Natural killer cell (primary cell): ENCODE results near the gene VDAC1. TPM values are rescaled to one million over a fixed set of nuclear protein-coding genes. Genes with fewer than 3 reads are reported as not detected.

Experiments used
- ATAC-seq, 3 donors: fragments of 150-1000 bp in 2 of 3; fragments of 200-7000 bp in 1 of 3; cut with Tn5 transposase; 1 replicate in 1 of 3; 2 replicates in 2 of 3; pipeline ENCODE4 v1.10.0; 2021; ENCODE audit warnings: mild to moderate bottlenecking in 2 of 3, moderate library complexity in 2 of 3
- DNase-seq, 2 donors: peaks; one replicate each; pipeline versions ENCODE4 v3.0.0 to v3.0.0-alpha.2; 2013 to 2021; ENCODE audit warnings: mixed read lengths in 1 of 2
- H3K27ac ChIP-seq: one replicate; pipeline ENCODE4 v1.5.1; 2013; ENCODE audit warnings: mild to moderate bottlenecking, low read length
- H3K27me3 ChIP-seq: one replicate; pipeline ENCODE4 v1.6.1; 2013; ENCODE audit warnings: low read length; ENCODE audit not compliant: control insufficient read depth, insufficient read depth
- H3K36me3 ChIP-seq: one replicate; pipeline ENCODE4 v1.6.1; 2013; ENCODE audit warnings: low read length; ENCODE audit not compliant: control insufficient read depth, insufficient read depth
- H3K4me1 ChIP-seq: one replicate; pipeline ENCODE4 v1.6.1; 2013; ENCODE audit warnings: low read length; ENCODE audit not compliant: control insufficient read depth, insufficient read depth
- H3K4me3 ChIP-seq: one replicate; pipeline ENCODE4 v1.5.1; 2013; ENCODE audit warnings: low read length
- H3K9me3 ChIP-seq: one replicate; pipeline ENCODE4 v1.6.1; 2013; ENCODE audit warnings: low read length; ENCODE audit not compliant: control insufficient read depth, insufficient read depth
- H3K27ac Mint-ChIP-seq, 2 donors: one replicate each; pipeline ENCODE4 v1.8.0; 2022; ENCODE audit warnings: mild to moderate bottlenecking in 2 of 2, mixed read lengths in 2 of 2, moderate library complexity in 1 of 2
- H3K27me3 Mint-ChIP-seq, 2 donors: one replicate each; pipeline ENCODE4 v1.8.0; 2022; ENCODE audit warnings: low read depth in 2 of 2, mixed read lengths in 2 of 2
- H3K36me3 Mint-ChIP-seq: one replicate; pipeline ENCODE4 v1.8.0; 2022; ENCODE audit warnings: mixed read lengths
- H3K4me1 Mint-ChIP-seq, 2 donors: one replicate each; pipeline ENCODE4 v1.8.0; 2022; ENCODE audit warnings: mixed read lengths in 2 of 2
- H3K4me3 Mint-ChIP-seq: one replicate; pipeline ENCODE4 v1.8.0; 2022; ENCODE audit warnings: mild to moderate bottlenecking, moderate library complexity, mixed read lengths
- H3K9me3 Mint-ChIP-seq, 2 donors: one replicate each; pipeline ENCODE4 v1.8.0; 2022; ENCODE audit warnings: mixed read lengths in 2 of 2
- WGBS: methylation state at CpG from one replicate; pipeline ENCODE4 v1.1.7; 2013; ENCODE audit warnings: missing lambda C conversion rate; ENCODE audit not compliant: insufficient coverage; 5-methylcytosine and 5-hydroxymethylcytosine counted together
- intact Hi-C: fragments of 100-400 bp; cut with micrococcal nuclease; formaldehyde crosslinking; loops from one replicate; pipeline ENCODE4 v1.14.2; 2022
- total RNA-seq, 4 donors: library from RNA; stranded (reverse); fragments of 120-200 nt in 1 of 4; gene quantifications; one replicate each; pipeline versions ENCODE4 v1.2.3 to v1.2.4, GENCODE V29; 2013 to 2022
- TF ChIP-seq, protein P1 (sequence below): fragments of 200-600 bp; IDR thresholded peaks from one replicate; pipeline ENCODE4 v1.8.0; 2022; ENCODE audit warnings: antibody characterized with exemption

VDAC1 gene
- total RNA-seq, 3 donors from 2014 or later (not counting 1 experiment from before 2014, with no cell fraction given): 54.0 to 63.3 (median 60.2) TPM

DNA sequence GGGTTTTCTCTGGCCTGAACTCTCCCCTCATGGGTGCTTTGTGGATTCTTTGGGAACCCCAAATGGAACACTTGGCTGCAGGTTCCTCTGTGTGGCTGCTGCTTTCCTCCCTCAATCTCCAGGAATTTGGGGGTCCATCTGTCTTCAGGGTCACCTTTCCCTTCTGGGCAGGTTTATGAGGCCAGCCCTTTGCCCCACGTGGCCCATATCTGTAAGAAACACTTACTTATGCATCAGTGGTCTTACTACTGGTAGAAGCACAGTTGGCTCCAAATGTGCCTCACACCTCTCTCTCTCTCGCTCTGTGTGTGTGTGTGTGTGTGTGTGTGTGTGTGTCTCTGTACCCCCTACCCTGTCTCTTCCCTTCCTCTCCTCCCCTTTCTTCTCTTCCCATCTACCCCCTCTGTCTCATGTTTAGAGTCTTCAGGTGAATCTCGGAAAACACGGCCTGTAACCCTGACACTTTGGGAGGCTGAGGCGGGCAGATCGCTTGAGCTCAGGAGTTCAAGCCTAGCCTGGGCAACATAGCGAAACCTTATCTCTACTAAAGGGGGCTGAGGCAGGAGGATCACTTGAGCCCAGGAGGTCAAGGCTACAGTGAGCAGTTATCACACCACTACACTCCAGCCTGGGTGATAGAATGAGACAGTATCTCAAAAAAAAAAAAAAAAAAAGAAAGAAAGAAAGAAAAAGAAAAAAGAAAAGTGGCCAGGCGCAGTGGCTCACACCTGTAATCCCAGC, 63.1 kb downstream of the VDAC1 start:
- no peaks in the 10 kb centered on the region for H3K36me3 Mint-ChIP-seq
- H3K4me3 Mint-ChIP-seq: no peak overlapping the region
- 85% methylated on average over 7 of the region's 8 CpGs for WGBS
- no peak for DNase-seq
- H3K4me3 ChIP-seq: no peak overlapping the region
- no peaks in the 10 kb centered on the region for H3K4me1 ChIP-seq
- H3K27ac ChIP-seq: no peak overlapping the region
- H3K27ac Mint-ChIP-seq: no peak overlapping the region
- no peaks in the 10 kb centered on the region for H3K36me3 ChIP-seq
- no peaks in the 10 kb centered on the region for H3K9me3 ChIP-seq
- H3K27me3 ChIP-seq: no peaks in the 10 kb centered on the region
- intact Hi-C loops: no loop called here
- ATAC-seq: no peak
- no peaks in the 10 kb centered on the region for H3K4me1 Mint-ChIP-seq
- H3K27me3 Mint-ChIP-seq: no peaks in the 10 kb centered on the region
- H3K9me3 Mint-ChIP-seq: no peaks in the 10 kb centered on the region
- TF ChIP-seq, protein P1, sequence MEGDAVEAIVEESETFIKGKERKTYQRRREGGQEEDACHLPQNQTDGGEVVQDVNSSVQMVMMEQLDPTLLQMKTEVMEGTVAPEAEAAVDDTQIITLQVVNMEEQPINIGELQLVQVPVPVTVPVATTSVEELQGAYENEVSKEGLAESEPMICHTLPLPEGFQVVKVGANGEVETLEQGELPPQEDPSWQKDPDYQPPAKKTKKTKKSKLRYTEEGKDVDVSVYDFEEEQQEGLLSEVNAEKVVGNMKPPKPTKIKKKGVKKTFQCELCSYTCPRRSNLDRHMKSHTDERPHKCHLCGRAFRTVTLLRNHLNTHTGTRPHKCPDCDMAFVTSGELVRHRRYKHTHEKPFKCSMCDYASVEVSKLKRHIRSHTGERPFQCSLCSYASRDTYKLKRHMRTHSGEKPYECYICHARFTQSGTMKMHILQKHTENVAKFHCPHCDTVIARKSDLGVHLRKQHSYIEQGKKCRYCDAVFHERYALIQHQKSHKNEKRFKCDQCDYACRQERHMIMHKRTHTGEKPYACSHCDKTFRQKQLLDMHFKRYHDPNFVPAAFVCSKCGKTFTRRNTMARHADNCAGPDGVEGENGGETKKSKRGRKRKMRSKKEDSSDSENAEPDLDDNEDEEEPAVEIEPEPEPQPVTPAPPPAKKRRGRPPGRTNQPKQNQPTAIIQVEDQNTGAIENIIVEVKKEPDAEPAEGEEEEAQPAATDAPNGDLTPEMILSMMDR: no peak

DNA sequence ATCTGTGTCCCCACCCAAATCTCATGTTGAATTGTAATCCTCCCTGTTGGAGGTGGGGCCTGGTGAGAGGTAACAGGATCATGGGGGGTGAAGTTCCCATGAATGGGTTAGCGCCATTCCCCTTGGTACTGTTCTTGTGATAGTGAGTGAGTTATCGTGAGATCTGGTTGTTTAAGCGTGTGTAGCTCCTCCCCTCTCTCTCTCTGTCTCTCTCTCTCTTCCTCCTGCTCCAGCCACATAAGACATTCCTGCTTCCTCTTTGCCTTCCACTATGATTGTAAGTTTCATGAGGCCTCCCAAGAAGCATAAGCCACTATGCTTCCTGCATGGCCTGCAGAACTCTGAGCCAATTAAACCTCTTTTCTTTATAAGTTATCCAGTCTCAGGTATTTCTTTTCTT, 65.1 kb downstream of the VDAC1 start:
- no peak for DNase-seq
- Mint-ChIP-seq H3K27me3 (peaks cover 0 to 1% of the 10 kb centered on the region in 2 donors), H3K9me3 (peaks cover 0 to 3% of the 10 kb centered on the region in 2 donors), H3K27ac (no peak overlapping the region), H3K4me3 (no peak overlapping the region), H3K4me1 (no peaks in the 10 kb centered on the region), H3K36me3 (no peaks in the 10 kb centered on the region)
- Histone ChIP-seq H3K9me3 (no peaks in the 10 kb centered on the region), H3K27ac (no peak overlapping the region), H3K27me3 (no peaks in the 10 kb centered on the region), H3K4me1 (peaks cover 9% of the 10 kb centered on the region), H3K36me3 (no peaks in the 10 kb centered on the region), H3K4me3 (no peak overlapping the region)
- no peak for ATAC-seq
- intact Hi-C loops: no loop called here
- 100% methylated on average over 1 of the region's 3 CpGs for WGBS
- TF ChIP-seq, protein P1: no peak

DNA sequence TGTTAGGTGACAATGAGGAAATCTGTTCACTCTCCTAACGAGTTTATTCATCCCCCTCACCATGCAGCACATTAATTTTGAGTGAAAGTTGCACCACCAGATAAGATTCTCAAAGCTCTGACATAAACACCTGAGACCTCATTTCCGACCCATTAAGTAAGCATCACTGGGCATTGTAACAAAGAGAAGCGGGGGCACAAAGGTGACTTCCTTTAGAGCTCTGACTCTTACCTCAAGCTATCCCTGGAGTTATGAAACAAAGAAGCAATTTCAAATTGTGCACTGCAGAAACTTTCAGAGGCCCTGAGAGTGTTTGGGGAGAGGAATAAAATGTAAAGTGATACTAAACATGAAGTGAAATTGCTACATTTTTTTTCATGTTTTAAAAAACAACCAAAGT, 65.8 kb downstream of the VDAC1 start:
- H3K27me3 ChIP-seq: no peaks in the 10 kb centered on the region
- intact Hi-C loops: no loop called here
- TF ChIP-seq, protein P1: no peak

More for the DNA sequence above, 65.8 kb downstream of the VDAC1 start:
- Mint-ChIP-seq H3K9me3 (peaks cover 0 to 3% of the 10 kb centered on the region in 2 donors), H3K36me3 (no peaks in the 10 kb centered on the region), H3K4me3 (no peak overlapping the region), H3K27me3 (peaks cover 0 to 7% of the 10 kb centered on the region in 2 donors), H3K4me1 (no peaks in the 10 kb centered on the region), H3K27ac (no peak overlapping the region)
- peaks cover 17% of the 10 kb centered on the region for H3K4me1 ChIP-seq
- no peak overlapping the region for H3K4me3 ChIP-seq
- no peaks in the 10 kb centered on the region for H3K36me3 ChIP-seq
- WGBS: 73% methylated on average over 3 of the region's 3 CpGs
- H3K27ac ChIP-seq: no peak overlapping the region
- no peaks in the 10 kb centered on the region for H3K9me3 ChIP-seq
- no peak for DNase-seq
- ATAC-seq: no peak
